Dermis blood vessel endothelial cell (primary cell): ENCODE results near the gene IFNL4. TPM values are rescaled to one million over a fixed set of nuclear protein-coding genes. Genes with fewer than 3 reads are reported as not detected.
"Not testable (repeated sequence)": the region's sequence is repeated elsewhere in the genome, so short reads cannot be mapped to it uniquely, and the experiment has no call there.

ENCODE experiments used
- DNase-seq: peaks from one replicate; pipeline ENCODE4 v3.0.0; 2010
- total RNA-seq: library from RNA; depleted of rRNA; stranded (reverse); fragments of >200 nt; gene quantifications from 2 replicates; pipeline ENCODE4 v1.2.3, GENCODE V29; 2014

IFNL4 gene
- total RNA-seq = 0.05 TPM in 1 of 2 replicates, not detected in the other

DNA sequence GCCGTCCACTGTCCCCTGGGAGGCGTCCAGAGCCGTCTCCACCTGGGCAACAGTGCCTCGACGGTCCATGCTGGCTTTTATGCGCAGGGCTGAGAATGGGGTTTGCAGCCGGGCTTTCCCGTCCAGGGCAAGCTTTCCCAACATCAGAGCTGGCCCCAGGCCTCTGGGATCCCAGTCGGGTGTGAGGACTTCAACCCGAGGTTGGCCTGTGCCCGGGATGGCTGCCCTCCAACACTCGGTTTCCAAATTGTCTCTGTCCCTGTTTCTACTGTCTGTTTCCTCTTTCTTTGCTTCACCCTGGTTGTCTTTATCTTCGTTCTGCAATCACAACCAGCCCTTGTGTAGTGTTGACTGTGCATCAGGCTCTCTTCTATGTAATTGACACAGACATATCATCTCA lies at the start of gene IFNL4:
TSS of gene IFNL4 (minus strand) at position 51 of the 400 bp plus-strand sequence.
- no peak for DNase-seq

DNA sequence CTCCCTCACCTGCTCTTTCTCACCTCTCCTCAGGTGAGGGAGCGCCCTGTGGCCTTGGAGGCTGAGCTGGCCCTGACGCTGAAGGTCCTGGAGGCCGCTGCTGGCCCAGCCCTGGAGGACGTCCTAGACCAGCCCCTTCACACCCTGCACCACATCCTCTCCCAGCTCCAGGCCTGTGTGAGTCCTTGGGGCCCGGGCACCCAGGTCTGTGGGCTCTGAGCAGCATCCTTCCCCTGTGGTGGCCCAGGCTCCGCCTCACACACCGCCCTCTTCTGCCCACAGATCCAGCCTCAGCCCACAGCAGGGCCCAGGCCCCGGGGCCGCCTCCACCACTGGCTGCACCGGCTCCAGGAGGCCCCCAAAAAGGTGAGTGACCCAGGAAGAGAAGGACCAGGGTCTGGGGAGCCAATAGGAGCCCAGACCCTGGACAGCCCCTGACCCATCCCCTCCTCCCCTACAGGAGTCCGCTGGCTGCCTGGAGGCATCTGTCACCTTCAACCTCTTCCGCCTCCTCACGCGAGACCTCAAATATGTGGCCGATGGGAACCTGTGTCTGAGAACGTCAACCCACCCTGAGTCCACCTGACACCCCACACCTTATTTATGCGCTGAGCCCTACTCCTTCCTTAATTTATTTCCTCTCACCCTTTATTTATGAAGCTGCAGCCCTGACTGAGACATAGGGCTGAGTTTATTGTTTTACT lies 49.4 kb upstream of the IFNL4 start:
- no peak for DNase-seq

DNA sequence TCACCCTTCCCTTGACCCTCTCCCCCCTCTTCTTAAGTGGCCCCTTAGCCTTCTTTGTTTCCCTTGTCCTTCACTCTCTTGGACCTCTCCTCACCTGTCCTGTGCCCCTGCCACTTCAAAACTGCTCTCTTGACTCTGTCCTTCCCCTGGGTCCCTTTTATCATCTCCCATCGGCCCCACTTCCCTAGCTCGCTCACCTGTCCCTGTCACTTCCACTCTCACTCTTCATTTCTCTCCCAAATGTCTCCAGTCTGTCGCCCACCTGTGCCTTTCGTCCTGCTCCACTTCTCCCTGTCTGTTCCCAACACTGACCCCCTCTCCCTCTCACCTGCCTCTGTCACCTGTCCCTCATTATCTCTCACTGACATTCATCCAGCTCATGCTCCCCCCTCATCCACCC lies 48.2 kb upstream of the IFNL4 start:
- DNase-seq = no peak

DNA sequence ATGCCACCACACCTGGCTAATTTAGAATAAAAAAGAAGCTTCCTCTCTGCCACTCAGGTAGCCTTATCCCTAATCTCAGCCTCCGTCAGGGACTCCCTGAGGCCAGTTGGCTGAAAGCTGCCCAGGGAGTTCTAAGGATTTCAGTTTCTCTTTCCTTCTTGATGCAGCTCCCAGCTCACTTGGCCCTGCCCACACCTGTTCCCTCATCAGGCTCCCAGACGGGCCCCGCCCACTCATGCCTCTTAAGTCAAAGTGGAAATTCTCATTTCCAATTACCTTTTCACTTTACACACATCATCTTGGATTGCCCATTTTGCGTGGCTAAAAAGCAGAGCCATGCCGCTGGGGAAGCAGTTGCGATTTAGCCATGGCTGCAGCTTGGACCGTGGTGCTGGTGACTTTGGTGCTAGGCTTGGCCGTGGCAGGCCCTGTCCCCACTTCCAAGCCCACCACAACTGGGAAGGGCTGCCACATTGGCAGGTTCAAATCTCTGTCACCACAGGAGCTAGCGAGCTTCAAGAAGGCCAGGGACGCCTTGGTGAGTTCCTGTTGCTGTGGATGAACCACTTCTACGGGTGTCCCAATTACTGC lies 47.5 kb upstream of the IFNL4 start, which contains the start of gene IFNL1:
TSS of gene IFNL1 (plus strand) at position 353 of the 591 bp plus-strand sequence. CDS start at position 368, 15 bp downstream.
- no peak for DNase-seq

DNA sequence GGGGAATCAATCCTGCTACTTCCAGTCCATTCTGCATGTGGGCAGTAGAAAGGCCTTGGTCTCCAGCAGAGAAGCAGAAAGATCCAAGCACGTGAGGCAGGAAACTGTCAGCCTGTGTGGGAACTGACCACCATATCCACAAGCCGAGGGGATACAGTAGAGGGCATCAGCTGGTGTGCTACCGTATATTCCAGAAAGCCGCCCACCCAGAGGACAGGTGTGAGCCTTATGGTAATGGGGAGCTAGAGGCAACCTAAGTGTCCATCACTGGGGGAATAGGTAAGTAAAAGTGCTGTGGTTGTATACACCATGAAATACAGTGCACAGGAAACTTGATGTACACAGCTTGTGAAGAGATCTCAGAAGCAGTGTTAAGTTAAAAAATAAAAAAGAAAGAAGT lies 44.7 kb upstream of the IFNL4 start:
- DNase-seq = no peak

DNA sequence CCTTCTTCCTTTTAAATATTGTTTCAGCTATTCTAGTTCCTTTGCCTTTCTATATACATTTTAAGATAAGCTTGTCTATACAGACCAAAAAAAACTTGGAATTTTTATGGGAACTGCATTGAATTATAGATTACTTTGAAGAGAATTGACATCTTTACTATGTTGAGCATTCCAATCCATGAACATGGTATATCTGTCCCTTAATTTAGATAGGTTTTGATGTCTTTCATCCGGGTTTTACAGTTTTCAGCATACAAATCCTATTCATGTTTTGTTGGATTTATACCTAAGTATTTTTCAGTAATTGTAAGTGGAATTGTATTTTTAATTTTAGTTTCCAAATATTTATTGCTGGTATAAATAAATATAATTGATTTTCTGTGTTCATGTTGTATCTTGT lies 35.4 kb upstream of the IFNL4 start:
- DNase-seq = no peak

DNA sequence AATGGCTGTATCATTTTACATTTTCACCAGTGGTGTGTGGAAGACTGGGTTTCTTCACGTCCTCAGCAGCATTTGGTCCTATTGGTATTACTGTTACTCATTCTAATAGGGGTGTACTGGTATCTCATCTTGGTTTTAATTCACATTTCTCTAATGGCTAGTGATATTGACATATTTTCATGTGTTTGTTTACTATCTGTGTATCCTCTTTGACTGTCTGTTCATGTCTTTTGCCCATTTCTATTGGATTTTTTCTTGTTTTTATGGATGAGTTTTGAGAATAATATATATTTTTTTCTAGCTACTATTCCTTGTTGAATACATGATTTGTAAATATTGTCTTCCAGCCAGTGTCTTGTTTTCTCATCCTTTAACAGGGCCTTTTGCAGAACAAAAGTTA lies 33.4 kb upstream of the IFNL4 start:
- DNase-seq = no peak

DNA sequence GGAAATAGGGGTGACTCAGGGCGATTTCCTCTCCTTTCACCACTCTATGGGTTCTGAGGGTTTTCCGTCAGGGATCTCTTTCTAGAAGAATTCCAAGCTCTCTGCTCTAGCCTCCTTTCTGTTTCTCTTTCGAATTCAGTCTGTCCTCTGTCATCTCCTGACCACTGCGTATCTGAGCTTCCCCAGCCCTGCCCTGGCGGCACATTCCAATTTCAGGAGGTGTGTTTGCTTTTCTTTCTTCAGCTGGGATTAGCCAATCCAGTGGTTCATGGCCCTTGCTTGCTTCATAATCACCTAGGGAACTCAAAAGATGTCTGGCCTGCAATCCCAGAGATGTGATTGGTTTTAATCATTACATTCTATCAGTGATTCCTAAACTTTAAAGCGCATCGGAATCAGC lies 28.9 kb upstream of the IFNL4 start:
- DNase-seq = no peak

DNA sequence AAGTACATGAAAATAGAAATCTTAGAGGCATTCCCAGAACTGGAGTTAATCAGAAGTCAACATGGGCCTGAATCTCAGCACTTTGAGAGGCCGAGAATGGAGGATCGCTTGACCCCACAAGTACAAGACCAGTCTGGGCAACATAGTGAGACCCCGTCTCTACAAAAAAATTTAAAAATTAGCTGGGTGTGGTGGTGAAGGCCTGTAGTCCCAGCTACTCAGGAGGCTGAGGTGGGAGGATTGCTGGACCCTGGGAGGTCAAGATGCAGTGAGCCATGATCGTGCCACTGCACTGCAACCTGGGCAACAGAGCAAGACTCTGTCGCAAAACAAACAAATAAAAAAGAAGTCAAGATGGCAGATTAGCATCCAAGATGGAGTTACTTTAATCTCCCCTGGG lies 28.1 kb upstream of the IFNL4 start:
- DNase-seq = no peak

DNA sequence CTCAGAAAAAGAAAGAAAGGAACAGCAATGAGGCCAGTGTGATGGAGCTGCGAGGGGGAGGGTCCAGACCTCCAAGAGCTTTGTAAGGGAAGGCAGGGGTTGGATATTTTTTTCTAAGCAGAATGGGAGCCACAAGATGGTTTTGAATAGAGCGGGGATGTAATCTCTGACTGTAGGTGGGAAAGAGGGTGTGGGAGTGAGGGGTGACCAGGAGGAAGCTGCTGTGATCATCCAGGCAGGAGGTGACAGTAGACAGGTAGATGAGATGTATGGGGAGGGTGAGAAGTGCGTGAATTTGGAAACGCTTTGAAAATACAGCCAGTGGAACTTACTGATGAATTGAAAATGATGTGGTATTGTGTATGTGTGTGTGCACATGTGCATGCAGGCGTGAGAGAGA lies 26.9 kb upstream of the IFNL4 start:
- DNase-seq = no peak

DNA sequence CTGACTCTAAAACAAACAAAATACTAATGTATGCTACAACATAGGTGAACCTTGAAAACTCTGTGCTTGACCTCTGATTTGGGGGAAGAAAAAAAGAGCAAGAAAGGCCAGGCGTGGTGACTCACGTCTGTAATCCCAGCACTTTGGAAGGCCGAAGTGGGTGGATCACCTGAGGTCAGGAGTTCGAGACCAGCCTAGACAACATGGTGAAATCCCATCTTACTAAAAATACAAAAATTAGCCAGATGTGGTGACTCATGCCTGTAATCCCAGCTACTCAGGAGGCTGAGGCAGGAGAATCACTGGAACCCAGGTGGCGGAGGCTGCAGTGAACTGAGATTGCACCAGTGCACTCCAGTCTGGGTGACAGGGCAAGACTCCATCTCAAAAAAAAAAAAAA lies 25.2 kb upstream of the IFNL4 start:
- DNase-seq = not testable (repeated sequence)

DNA sequence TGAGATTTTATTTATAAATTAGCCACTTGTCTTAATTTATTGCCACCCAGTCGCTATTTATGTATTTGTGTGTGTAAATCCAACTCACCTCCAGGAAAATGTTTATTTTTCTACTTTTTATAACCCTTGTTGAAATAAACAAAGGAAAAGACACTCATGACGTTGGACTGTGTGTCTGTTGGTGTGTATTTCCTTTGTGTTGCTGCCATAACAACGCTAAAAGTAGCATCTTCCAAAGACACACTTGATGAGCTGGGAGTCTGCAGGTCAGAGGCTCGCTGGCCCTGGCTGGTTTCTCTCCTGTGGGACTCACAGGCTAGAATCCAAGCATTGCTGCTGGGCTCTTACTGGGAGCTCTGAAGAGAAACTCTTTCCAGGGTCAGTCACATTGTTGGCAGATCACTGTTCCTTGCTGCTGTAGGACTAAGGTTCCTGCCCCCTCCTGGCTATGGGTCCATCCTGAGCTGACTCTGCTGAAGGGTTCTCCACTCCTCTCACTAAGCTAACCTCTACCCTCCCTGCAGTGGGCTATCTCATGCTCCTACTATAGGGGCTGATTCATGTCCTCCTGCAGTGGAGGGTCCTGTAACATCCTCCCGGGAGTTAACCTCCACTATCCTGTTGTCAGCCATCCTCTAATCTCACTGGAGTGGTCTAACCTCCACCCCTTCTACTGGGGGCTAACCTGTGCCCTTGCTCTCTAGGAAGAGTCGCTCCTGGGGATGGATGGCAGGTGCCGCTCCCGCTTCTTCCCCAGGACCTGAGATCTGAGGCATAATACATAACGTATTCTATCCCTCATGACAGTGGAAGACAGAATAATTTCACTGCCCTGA lies 21.6 kb upstream of the IFNL4 start:
- DNase-seq = peak; percentile 12

DNA sequence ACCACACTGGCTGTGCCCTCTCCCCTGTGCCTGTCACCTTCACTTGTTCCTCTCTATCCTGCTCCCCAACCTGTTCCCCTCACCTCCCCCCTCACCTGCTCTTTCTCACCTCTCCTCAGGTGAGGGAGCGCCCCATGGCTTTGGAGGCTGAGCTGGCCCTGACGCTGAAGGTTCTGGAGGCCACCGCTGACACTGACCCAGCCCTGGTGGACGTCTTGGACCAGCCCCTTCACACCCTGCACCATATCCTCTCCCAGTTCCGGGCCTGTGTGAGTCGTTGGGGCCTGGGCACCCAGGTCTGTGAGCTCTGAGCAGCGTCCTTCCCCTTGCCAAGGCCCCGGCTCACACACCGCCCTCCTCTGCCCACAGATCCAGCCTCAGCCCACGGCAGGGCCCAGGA lies 20.7 kb upstream of the IFNL4 start:
- DNase-seq = not testable (repeated sequence)

DNA sequence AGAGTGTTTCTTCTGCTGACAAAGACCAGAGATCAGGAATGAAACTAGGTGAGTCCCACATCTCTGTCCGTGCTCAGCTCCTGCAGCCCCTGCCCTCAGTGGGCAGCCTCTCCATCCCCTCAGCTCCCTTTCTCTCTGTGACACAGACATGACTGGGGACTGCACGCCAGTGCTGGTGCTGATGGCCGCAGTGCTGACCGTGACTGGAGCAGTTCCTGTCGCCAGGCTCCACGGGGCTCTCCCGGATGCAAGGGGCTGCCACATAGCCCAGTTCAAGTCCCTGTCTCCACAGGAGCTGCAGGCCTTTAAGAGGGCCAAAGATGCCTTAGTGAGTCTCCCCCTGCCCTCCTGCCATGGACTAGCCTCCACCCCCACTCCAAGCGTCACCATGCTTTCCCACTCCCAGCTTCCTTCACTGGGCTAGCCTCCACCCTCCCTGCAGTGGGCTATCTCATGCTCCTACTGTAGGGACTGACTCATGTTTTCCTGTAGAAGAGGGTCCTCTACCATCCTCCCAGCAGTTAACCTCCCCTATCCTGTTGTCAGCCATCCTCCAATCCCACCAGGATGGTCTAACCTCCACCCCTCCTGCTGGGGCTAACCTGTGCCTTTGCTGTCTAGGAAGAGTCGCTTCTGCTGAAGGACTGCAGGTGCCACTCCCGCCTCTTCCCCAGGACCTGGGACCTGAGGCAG lies 20.0 kb upstream of the IFNL4 start:
- DNase-seq = not testable (repeated sequence)

DNA sequence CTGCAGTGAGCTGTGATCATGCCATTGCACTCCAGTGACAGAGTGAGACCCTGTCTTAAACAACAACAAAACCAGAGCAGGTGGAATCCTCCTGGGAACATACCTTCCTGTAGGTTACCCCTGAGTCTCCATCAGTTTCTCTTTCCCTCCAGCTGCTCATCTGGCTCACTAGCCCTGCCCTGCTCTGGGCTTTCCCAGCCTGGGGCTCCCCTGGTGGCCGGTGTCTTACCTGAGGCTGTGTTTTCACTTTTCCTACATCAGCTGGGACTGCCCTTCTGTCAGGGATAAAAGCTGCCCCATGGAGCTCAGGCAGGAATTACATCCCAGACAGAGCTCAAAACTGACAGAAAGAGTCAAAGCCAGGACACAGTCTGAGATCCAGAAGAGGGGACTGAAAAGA lies 19.4 kb upstream of the IFNL4 start, which contains the start of gene IFNL2:
TSS of gene IFNL2 (plus strand) at position 312 of the 400 bp plus-strand sequence. CDS start 173 bp downstream, outside the sequence.
- not testable (repeated sequence) for DNase-seq

DNA sequence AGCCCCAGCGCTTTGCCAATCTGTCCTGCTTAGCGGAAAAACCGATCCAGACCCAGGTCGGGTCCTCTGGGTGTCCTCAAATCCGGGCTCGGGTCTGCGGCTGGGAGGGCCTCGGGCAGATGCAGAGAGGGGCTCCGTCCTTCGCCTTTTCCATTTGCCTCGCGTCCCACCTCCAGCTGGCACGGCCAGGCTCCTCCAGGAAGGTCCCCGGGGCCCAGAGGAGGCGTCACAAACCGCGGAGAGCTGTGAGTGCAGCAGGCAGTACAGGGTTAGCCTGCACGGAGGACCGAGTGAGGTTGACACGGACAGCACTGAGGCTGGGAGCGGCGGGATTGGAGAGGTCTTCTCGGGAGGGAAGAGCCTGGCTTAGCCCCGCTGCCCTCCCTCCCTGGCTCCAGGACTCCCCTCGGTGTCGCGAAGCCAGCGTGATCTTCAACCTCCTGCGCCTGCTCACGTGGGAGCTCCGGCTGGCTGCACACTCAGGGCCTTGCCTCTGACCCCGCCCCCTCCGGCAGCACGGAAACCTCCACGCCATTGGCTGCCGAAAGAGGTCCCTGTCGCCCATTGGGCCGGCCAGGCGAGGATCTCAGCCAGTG lies 16.8 kb upstream of the IFNL4 start:
- no peak for DNase-seq

DNA sequence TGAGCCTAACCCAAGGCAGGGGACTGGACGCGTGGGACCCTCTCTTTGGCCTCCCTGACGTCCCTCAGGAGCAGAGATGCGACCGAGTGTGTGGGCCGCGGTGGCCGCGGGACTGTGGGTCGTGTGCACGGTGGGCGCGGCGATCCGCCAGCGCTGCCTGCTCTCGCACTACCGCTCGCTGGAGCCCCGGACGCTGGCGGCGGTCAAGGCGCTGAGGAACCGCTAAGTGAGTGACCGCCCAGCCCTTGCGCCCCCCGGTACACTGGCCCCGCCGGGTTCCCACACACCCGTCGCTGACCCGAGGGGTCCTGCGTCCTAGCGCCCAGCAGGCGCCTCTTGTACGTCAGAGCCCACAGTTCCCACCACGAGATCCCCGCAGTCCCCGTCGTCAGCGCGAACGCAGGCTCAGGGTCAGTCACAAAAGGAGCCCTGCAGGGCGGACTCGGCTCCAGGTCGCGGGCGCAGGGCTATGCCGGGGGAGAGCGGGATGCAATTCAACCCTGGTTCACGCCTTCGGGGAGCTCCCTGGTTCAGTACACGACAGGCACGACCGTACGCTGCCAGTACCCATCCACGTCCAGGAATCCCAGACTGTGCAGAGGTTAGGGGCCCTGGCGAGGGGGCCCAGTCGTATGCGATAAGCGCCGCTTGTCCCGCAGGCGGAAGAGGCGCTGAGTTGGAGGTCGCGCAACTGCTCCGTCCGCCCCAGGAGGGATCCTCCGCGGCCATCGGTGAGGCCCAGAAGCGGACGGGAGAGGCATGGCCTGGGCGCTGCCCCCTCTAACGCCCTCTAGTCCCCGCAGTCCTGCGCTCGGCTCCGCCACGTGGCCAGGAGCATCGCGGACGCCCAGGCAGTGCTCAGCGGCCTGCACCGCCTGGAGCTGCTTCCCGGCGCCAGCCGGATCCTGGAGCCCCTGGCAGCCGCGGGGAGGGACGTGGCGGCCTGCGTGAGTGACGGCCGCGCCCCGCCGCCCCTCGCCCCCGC lies 15.9 kb upstream of the IFNL4 start:
- peak; percentile 13 for DNase-seq

DNA sequence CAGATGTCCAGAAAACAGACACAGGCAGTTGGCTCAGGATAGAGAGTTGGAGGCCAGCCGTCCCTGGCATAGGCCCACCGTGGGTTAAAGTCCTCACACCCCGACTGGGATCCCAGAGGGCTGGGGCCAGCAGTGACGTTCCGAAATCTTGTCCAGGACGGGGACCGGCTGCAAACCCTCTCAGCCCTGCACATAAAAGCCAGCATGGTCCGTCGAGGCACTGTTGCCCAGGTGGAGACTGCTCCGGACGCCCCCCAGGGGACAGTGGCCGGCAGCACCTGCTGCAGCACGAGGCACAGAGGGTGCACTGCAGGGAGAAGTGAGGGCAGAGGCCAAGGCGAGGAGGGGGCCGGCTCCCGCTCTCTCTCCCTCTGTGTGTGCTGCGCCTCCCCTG lies 15.3 kb upstream of the IFNL4 start:
- no peak for DNase-seq

DNA sequence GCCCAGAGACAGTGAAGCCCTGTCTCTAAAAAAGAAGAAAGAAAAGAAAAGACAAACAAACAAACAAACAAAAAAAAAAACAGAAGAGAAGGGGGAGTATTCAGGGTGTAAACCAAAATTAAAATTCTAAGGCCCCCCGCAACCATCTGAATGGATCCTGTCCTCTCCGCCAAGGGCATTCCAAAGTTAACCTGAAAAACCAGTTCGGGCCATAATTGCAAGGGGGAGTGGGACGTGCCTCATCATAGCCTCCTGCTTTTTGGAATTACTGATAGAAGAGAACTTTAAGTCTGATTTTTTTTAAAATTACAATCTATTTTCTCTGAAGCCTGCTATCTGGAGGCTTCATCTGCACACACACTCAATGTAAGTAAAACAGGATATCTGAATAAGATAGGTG lies 13.8 kb upstream of the IFNL4 start:
- DNase-seq = no peak

DNA sequence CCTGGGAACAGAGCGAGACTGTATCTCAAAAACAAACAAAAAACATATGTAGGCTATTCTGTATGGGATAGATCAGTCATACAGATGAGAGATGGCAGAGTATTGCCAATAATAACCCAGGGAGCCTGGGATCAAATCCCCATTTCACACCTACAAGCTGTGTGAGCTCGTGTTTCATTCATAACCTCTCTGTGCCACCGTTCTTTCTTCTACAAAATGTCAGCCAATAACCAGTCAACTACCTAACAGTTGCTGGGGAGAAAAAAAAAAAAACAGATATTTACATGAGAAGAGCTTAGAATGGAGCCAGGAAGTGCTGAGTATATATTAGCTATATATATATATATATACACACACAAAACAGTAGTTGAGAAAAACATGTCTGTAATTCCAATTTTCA lies 13.0 kb upstream of the IFNL4 start:
- no peak for DNase-seq

DNA sequence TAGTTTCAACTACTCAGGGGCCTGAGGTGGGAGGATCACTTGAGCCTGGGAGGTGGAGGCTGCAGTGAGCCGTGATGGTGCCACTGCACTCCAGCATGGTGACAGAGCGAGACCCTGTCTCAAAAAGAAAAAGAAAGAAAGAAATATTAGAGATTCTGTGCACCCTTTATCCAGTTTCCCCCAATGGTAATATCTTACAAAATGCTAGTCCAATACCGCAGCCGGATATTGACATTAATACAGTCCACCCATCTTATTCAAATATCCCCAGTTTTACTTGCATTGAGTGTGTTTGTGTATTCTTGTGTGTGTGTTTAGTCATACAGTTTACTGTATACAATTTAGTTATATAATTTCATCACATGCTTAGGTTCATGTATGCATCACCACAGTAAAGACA lies 8.6 kb upstream of the IFNL4 start:
- no peak for DNase-seq
